Caco-2 (cell line): ENCODE measurements around the gene NTNG2. TPM values are rescaled to one million over a fixed set of nuclear protein-coding genes. Genes with fewer than 3 reads are reported as not detected.

Source experiments
- BruUV-seq: library from RNA; stranded (reverse); fragments of 400-500 nt; replicated peaks from 2 replicates; lab custom pipeline; 2021; lab: Mats Ljungman, UMichigan
- CTCF ChIA-PET: fragments of 300-600 bp; sonication (Branson Sonifier 250); formaldehyde crosslinking; loops from one replicate; lab custom pipeline; 2022; ENCODE audit warnings: antibody characterized with exemption; lab: Charles Lee
- POLR2A ChIA-PET: fragments of 300-600 bp; sonication (Branson Sonifier 250); formaldehyde crosslinking; loops from one replicate; lab custom pipeline; 2022; ENCODE audit warnings: antibody characterized with exemption; lab: Charles Lee
- DNase-seq, 2 experiments: peaks; one replicate each; pipeline versions ENCODE4 v3.0.0 to v3.0.0-alpha.2; 2020 to 2022
- H3K27me3 ChIP-seq: replicated peaks from 2 replicates; pipeline ENCODE4 v1.6.0; 2011; ENCODE audit warnings: low read length; ENCODE audit not compliant: control insufficient read depth, insufficient read depth
- H3K36me3 ChIP-seq: 2 replicates; pipeline ENCODE4 v1.5.1; 2011; ENCODE audit warnings: low read length; ENCODE audit not compliant: control insufficient read depth, insufficient read depth
- H3K4me1 ChIP-seq: fragments of 250-450 bp; sonication (Bioruptor Pico); 2 replicates; pipeline ENCODE4 v1.5.1; 2020; ENCODE audit warnings: mild to moderate bottlenecking
- H3K4me3 ChIP-seq: 2 replicates; pipeline ENCODE4 v1.5.1; 2011; ENCODE audit warnings: low read depth, mild to moderate bottlenecking, control low read depth, low read length
- H3K9me3 ChIP-seq: fragments of 250-450 bp; sonication (Bioruptor Pico); 2 replicates; pipeline ENCODE4 v1.5.1; 2020; ENCODE audit warnings: mild to moderate bottlenecking, moderate library complexity
- H3K27ac Mint-ChIP-seq: one replicate; pipeline ENCODE4 v1.8.0; 2022; ENCODE audit warnings: mixed read lengths; ENCODE audit not compliant: unreplicated experiment
- H3K27me3 Mint-ChIP-seq: one replicate; pipeline ENCODE4 v1.8.0; 2022; ENCODE audit warnings: mixed read lengths; ENCODE audit not compliant: insufficient read depth, unreplicated experiment
- H3K36me3 Mint-ChIP-seq: one replicate; pipeline ENCODE4 v1.8.0; 2022; ENCODE audit warnings: mild to moderate bottlenecking, mixed read lengths; ENCODE audit not compliant: insufficient read depth, unreplicated experiment
- H3K4me1 Mint-ChIP-seq: one replicate; pipeline ENCODE4 v1.8.0; 2022; ENCODE audit warnings: low read depth, mixed read lengths; ENCODE audit not compliant: unreplicated experiment
- H3K4me3 Mint-ChIP-seq: one replicate; pipeline ENCODE4 v1.8.0; 2022; ENCODE audit warnings: mild to moderate bottlenecking, moderate library complexity, mixed read lengths; ENCODE audit not compliant: unreplicated experiment
- H3K9me3 Mint-ChIP-seq: one replicate; pipeline ENCODE4 v1.8.0; 2022; ENCODE audit warnings: mixed read lengths; ENCODE audit not compliant: unreplicated experiment
- CTCF ChIP-seq, 2 experiments: fragments of 200-600 bp in 1 of 2; IDR thresholded peaks; 1 replicate in 1 of 2; 2 replicates in 1 of 2; pipeline versions ENCODE4 v1.5.1 to v1.8.0; 2011 to 2022; ENCODE audit warnings: antibody characterized with exemption in 1 of 2, control low read depth in 1 of 2, inconsistent platforms in 1 of 2, low read depth in 1 of 2, low read length in 1 of 2, mild to moderate bottlenecking in 1 of 2, moderate library complexity in 1 of 2; ENCODE audit not compliant: insufficient read depth in 1 of 2, severe bottlenecking in 1 of 2, unreplicated experiment in 1 of 2
- intact Hi-C: fragments of 100-400 bp; cut with micrococcal nuclease; formaldehyde crosslinking; loops from one replicate; pipeline ENCODE4 v1.10.0; 2022; ENCODE audit not compliant: unreplicated experiment
- total RNA-seq: library from RNA; stranded (reverse); gene quantifications from 2 replicates; pipeline ENCODE4 v1.2.3, GENCODE V29; 2022

NTNG2 gene
- total RNA-seq, 1 experiment from 2014 or later = not detected

GRCh38 chr9:132245465-132245864 lies 83.6 kb downstream of the NTNG2 start:
- Histone ChIP-seq H3K36me3 (no peaks in the 10 kb centered on the region), H3K4me3 (no peak overlapping the region), H3K27me3 (no peaks in the 10 kb centered on the region), H3K4me1 (peaks cover 4% of the 10 kb centered on the region; the same call in 1 of the 2 replicates), H3K9me3 (no peaks in the 10 kb centered on the region)
- ChIA-PET CTCF (interaction anchor here (1.0 kb wide), 1 partner anchor 9 kb away, joined by 6 read pairs; no protein-coding TSS in a partner anchor), POLR2A (no interaction called here)
- no TSS peak for BruUV-seq
- Mint-ChIP-seq H3K27me3 (peaks cover 14% of the 10 kb centered on the region), H3K9me3 (no peaks in the 10 kb centered on the region), H3K27ac (no peak overlapping the region), H3K4me1 (peaks cover 6% of the 10 kb centered on the region), H3K36me3 (no peaks in the 10 kb centered on the region), H3K4me3 (no peak overlapping the region)
- intact Hi-C loops = no loop called here
- TF ChIP-seq CTCF (IDR thresholded peaks at IDR 0.05; ENCODE audit: insufficient read depth in 1 of 2, low read depth in 1 of 2, low read length in 1 of 2, severe bottlenecking in 1 of 2, unreplicated experiment in 1 of 2) = no peak
- no peak for DNase-seq

GRCh38 chr9:132247942-132248341 lies 86.1 kb downstream of the NTNG2 start:
- Mint-ChIP-seq H3K36me3 (no peaks in the 10 kb centered on the region), H3K4me3 (no peak overlapping the region), H3K9me3 (no peaks in the 10 kb centered on the region), H3K27ac (no peak overlapping the region), H3K27me3 (peaks cover 11% of the 10 kb centered on the region), H3K4me1 (no peaks in the 10 kb centered on the region)
- ChIA-PET CTCF (no interaction called here), POLR2A (no interaction called here)
- peaks cover 6% of the 10 kb centered on the region; the same call in 1 of the 2 replicates for H3K9me3 ChIP-seq
- H3K4me1 ChIP-seq = no peaks in the 10 kb centered on the region
- no peaks in the 10 kb centered on the region for H3K36me3 ChIP-seq
- no peak for DNase-seq
- no peak for TF ChIP-seq CTCF (IDR thresholded peaks at IDR 0.05; ENCODE audit: insufficient read depth in 1 of 2, low read depth in 1 of 2, low read length in 1 of 2, severe bottlenecking in 1 of 2, unreplicated experiment in 1 of 2)
- intact Hi-C loops = no loop called here
- BruUV-seq = no TSS peak
- H3K4me3 ChIP-seq = no peak overlapping the region
- no peaks in the 10 kb centered on the region for H3K27me3 ChIP-seq

- Mint-ChIP-seq H3K4me3 (no peak overlapping the region), H3K27ac (no peak overlapping the region), H3K36me3 (no peaks in the 10 kb centered on the region), H3K9me3 (no peaks in the 10 kb centered on the region), H3K27me3 (peaks cover 5% of the 10 kb centered on the region), H3K4me1 (no peaks in the 10 kb centered on the region)
- Histone ChIP-seq H3K4me1 (no peaks in the 10 kb centered on the region), H3K27me3 (no peaks in the 10 kb centered on the region), H3K4me3 (no peak overlapping the region), H3K36me3 (no peaks in the 10 kb centered on the region), H3K9me3 (peaks cover 6% of the 10 kb centered on the region; the same call in 1 of the 2 replicates)
- ChIA-PET CTCF (no interaction called here), POLR2A (no interaction called here)
- intact Hi-C loops = no loop called here
- TF ChIP-seq CTCF (IDR thresholded peaks at IDR 0.05; ENCODE audit: insufficient read depth in 1 of 2, low read depth in 1 of 2, low read length in 1 of 2, severe bottlenecking in 1 of 2, unreplicated experiment in 1 of 2) = no peak
- no peak for DNase-seq
- no TSS peak for BruUV-seq
Observed at GRCh38 chr9:132249123-132249522, 87.3 kb downstream of the NTNG2 start.
